IMR-90 (cell line): ENCODE measurements around the gene ZBTB45. TPM values are rescaled to one million over a fixed set of nuclear protein-coding genes. Genes with fewer than 3 reads are reported as not detected.

Source experiments
- ATAC-seq: fragments of 200-7000 bp; cut with Tn5 transposase; 2 replicates; pipeline ENCODE4 v1.9.1; 2020; ENCODE audit warnings: low read depth, mild to moderate bottlenecking, moderate library complexity
- BruUV-seq: library from RNA; stranded (reverse); fragments of 400-500 nt; replicated peaks from 2 replicates; lab custom pipeline; 2021; lab: Mats Ljungman, UMichigan
- CTCF ChIA-PET: fragments of 300-600 bp; formaldehyde crosslinking; extraction: SDS; loops from one replicate; lab custom pipeline; 2021; ENCODE audit warnings: antibody characterized with exemption; lab: Yijun Ruan, JAX
- POLR2A ChIA-PET: fragments of 300-600 bp; sonication (Branson Sonifier 250); formaldehyde crosslinking; loops from one replicate; lab custom pipeline; 2022; ENCODE audit warnings: antibody characterized with exemption; ENCODE audit not compliant: unreplicated experiment; lab: Charles Lee
- DNase-seq: peaks from one replicate; pipeline ENCODE4 v3.0.0; 2013
- H2AFZ ChIP-seq: replicated peaks from 2 replicates; pipeline ENCODE3; 2013; ENCODE audit warnings: low read length, mild to moderate bottlenecking; ENCODE audit not compliant: poor library complexity
- H2AK5ac ChIP-seq: 2 replicates; pipeline ENCODE4 v1.6.1; 2013; ENCODE audit warnings: low read depth, low read length, inconsistent platforms
- H2AK9ac ChIP-seq: replicated peaks from 2 replicates; pipeline ENCODE3; 2013; ENCODE audit warnings: mild to moderate bottlenecking, low read depth, low read length, moderate library complexity; ENCODE audit not compliant: poor library complexity
- H2BK120ac ChIP-seq: 2 replicates; pipeline ENCODE4 v1.6.1; 2013; ENCODE audit warnings: low read depth, low read length, inconsistent platforms
- H2BK15ac ChIP-seq: 3 replicates; pipeline ENCODE4 v1.6.1; 2013; ENCODE audit warnings: low read depth, low read length, inconsistent platforms
- H2BK20ac ChIP-seq: 2 replicates; pipeline ENCODE4 v1.6.1; 2013; ENCODE audit warnings: low read depth, mild to moderate bottlenecking, inconsistent platforms, low read length, moderate library complexity
- H2BK5ac ChIP-seq: 2 replicates; pipeline ENCODE4 v1.6.1; 2013; ENCODE audit warnings: mild to moderate bottlenecking, low read depth, low read length, inconsistent platforms; ENCODE audit not compliant: poor library complexity, severe bottlenecking
- H3K14ac ChIP-seq: replicated peaks from 2 replicates; pipeline ENCODE4 v1.6.1; 2013; ENCODE audit warnings: low read depth, low read length, inconsistent platforms
- H3K18ac ChIP-seq: 2 replicates; pipeline ENCODE4 v1.6.1; 2013; ENCODE audit warnings: low read depth, low read length, control low read depth
- H3K23ac ChIP-seq: 2 replicates; pipeline ENCODE4 v1.6.1; 2013; ENCODE audit warnings: low read depth, low read length, inconsistent platforms
- H3K27ac ChIP-seq: 2 replicates; pipeline ENCODE4 v1.5.1; 2013; ENCODE audit warnings: mild to moderate bottlenecking, control low read depth, low read length; ENCODE audit not compliant: insufficient read depth
- H3K27me3 ChIP-seq: 2 replicates; pipeline ENCODE4 v1.6.1; 2013; ENCODE audit warnings: low read length; ENCODE audit not compliant: control insufficient read depth, insufficient read depth
- H3K36me3 ChIP-seq: 2 replicates; pipeline ENCODE4 v1.6.1; 2013; ENCODE audit warnings: low read length, mixed read lengths; ENCODE audit not compliant: control insufficient read depth, insufficient read depth
- H3K4ac ChIP-seq: 2 replicates; pipeline ENCODE4 v1.6.1; 2013; ENCODE audit warnings: low read depth, low read length, inconsistent platforms
- H3K4me1 ChIP-seq: 2 replicates; pipeline ENCODE4 v1.6.1; 2013; ENCODE audit warnings: low read length, mixed read lengths; ENCODE audit not compliant: control insufficient read depth, insufficient read depth
- H3K4me2 ChIP-seq: 2 replicates; pipeline ENCODE4 v1.6.1; 2013; ENCODE audit warnings: low read depth, mild to moderate bottlenecking, control low read depth, low read length, moderate library complexity
- H3K4me3 ChIP-seq: 2 replicates; pipeline ENCODE4 v1.5.1; 2013; ENCODE audit warnings: low read depth, mild to moderate bottlenecking, control low read depth, low read length, moderate library complexity; ENCODE audit not compliant: insufficient read depth
- H3K56ac ChIP-seq: 2 replicates; pipeline ENCODE4 v1.6.1; 2013; ENCODE audit warnings: low read length, inconsistent platforms; ENCODE audit not compliant: insufficient read depth; ENCODE audit errors: extremely low read depth
- H3K79me1 ChIP-seq, 2 experiments: 2 replicates each; pipeline ENCODE4 v1.6.1; 2013; ENCODE audit warnings: low read length in 2 of 2, inconsistent platforms in 1 of 2, low read depth in 1 of 2
- H3K9ac ChIP-seq: 2 replicates; pipeline ENCODE4 v1.6.1; 2013; ENCODE audit warnings: low read depth, low read length, control low read depth
- H3K9me1 ChIP-seq: 2 replicates; pipeline ENCODE4 v1.6.1; 2013; ENCODE audit warnings: low read length, inconsistent platforms; ENCODE audit not compliant: insufficient read depth
- H3K9me3 ChIP-seq: 2 replicates; pipeline ENCODE4 v1.6.1; 2013; ENCODE audit warnings: low read length; ENCODE audit not compliant: control insufficient read depth, insufficient read depth
- H4K20me1 ChIP-seq: 2 replicates; pipeline ENCODE4 v1.6.1; 2013; ENCODE audit warnings: low read length, inconsistent platforms; ENCODE audit not compliant: insufficient read depth
- H4K5ac ChIP-seq: 2 replicates; pipeline ENCODE4 v1.6.1; 2013; ENCODE audit warnings: mild to moderate bottlenecking, low read depth, low read length, control low read depth
- H4K8ac ChIP-seq, 2 experiments: 2 replicates each; pipeline ENCODE4 v1.6.1; 2013; ENCODE audit warnings: low read depth in 2 of 2, low read length in 2 of 2, control low read depth in 1 of 2, inconsistent platforms in 1 of 2
- H4K91ac ChIP-seq: 2 replicates; pipeline ENCODE4 v1.6.1; 2013; ENCODE audit warnings: low read depth, low read length, inconsistent platforms; ENCODE audit not compliant: insufficient read depth
- POLR2A ChIP-seq: IDR thresholded peaks from 2 replicates; pipeline ENCODE4 v1.6.1; 2012; ENCODE audit warnings: mild to moderate bottlenecking, low read depth, low read length
- RAD21 ChIP-seq: IDR thresholded peaks from 2 replicates; pipeline ENCODE4 v1.6.1; 2012; ENCODE audit warnings: low read length, improper control_type of control experiment
- WGBS, 2 experiments: methylation state at CpG; one replicate each; pipeline versions ENCODE4 v1.1.5 to v1.1.7; 2013; ENCODE audit warnings: missing lambda C conversion rate in 2 of 2; ENCODE audit not compliant: insufficient read length in 1 of 2; ENCODE audit errors: extremely low coverage in 2 of 2; 5-methylcytosine and 5-hydroxymethylcytosine counted together
- dilution Hi-C: fragments of 300-500 bp; cut with HindIII; formaldehyde crosslinking; loops from one replicate; pipeline ENCODE4 v1.14.3; 2018; ENCODE audit warnings: low sequenced_read_pairs; ENCODE audit not compliant: unreplicated experiment
- in situ Hi-C: fragments of 300-500 bp; cut with MboI; formaldehyde crosslinking; loops from 3 replicates; pipeline ENCODE4 v1.14.3; 2019; ENCODE audit warnings: low sequenced_read_pairs, inconsistent platforms, mixed read lengths
- intact Hi-C: fragments of 100-400 bp; cut with micrococcal nuclease; formaldehyde crosslinking; loops from 2 replicates; pipeline ENCODE4 v1.10.0; 2022
- polyA plus RNA-seq, 3 experiments: library from polyadenylated mRNA; depleted of rRNA; stranded (reverse); fragments of >200 nt; gene quantifications; 2 replicates each; pipeline ENCODE4 v1.2.3, GENCODE V29; 2012; ENCODE audit warnings: low replicate concordance in 1 of 3
- total RNA-seq: library from RNA; depleted of rRNA; stranded (reverse); fragments of >200 nt; gene quantifications from 2 replicates; pipeline ENCODE4 v1.2.3, GENCODE V29; 2012

Gene ZBTB45
- total and polyA plus RNA-seq, 2 of the 4 experiments (the other 2 are of a cell fraction) = 1.4 to 9.7 TPM

- Histone ChIP-seq H3K27ac (no peak overlapping the region), H3K79me1 (peaks cover 27 to 65% of the 10 kb centered on the region in 2 experiments), H2AK9ac (peak overlapping the region; percentile 3), H2AFZ (no peak overlapping the region), H3K14ac (no peak overlapping the region), H4K20me1 (peaks cover 21% of the 10 kb centered on the region), H2BK15ac (no peak overlapping the region), H3K56ac (no peak overlapping the region), H3K4me3 (no peak overlapping the region), H3K9ac (no peak overlapping the region), H3K36me3 (peaks cover 28% of the 10 kb centered on the region), H3K27me3 (no peaks in the 10 kb centered on the region), H2BK5ac (no peak overlapping the region), H2BK20ac (no peak overlapping the region), H3K4me1 (peaks cover 22% of the 10 kb centered on the region), H3K9me1 (peaks cover 29% of the 10 kb centered on the region), H3K4me2 (no peak overlapping the region), H4K91ac (no peak overlapping the region), H2AK5ac (no peak overlapping the region; the same call in 1 of the 2 replicates), H3K23ac (no peak overlapping the region), H2BK120ac (no peak overlapping the region), H4K5ac (no peak overlapping the region), H4K8ac (no peak overlapping the region), H3K4ac (no peak overlapping the region), H3K18ac (no peak overlapping the region), H3K9me3 (no peaks in the 10 kb centered on the region)
- no peak for ATAC-seq
- intact Hi-C loops (no loop called here), dilution Hi-C loops (no loop called here), in situ Hi-C loops (no loop called here)
- WGBS, 2 experiments = 100% methylated on average over 2 of the region's 16 CpGs; no CpG with 5 or more reads in 1 of the 2 experiments
- POLR2A ChIA-PET = no interaction called here
- TF ChIP-seq RAD21 (no peak), POLR2A (no peak)
- CTCF ChIA-PET = no interaction called here
- TSS peak; percentile 59 for BruUV-seq
- DNase-seq = no peak
Measured at GRCh38 chr19:58555920-58556621, 36.5 kb upstream of the ZBTB45 start.
